ENCODE data around the gene NUTM2G.
"Not testable (repeated sequence)": the region's sequence is repeated elsewhere in the genome, so short reads cannot be mapped to it uniquely, and the experiment has no call there.

DNA sequence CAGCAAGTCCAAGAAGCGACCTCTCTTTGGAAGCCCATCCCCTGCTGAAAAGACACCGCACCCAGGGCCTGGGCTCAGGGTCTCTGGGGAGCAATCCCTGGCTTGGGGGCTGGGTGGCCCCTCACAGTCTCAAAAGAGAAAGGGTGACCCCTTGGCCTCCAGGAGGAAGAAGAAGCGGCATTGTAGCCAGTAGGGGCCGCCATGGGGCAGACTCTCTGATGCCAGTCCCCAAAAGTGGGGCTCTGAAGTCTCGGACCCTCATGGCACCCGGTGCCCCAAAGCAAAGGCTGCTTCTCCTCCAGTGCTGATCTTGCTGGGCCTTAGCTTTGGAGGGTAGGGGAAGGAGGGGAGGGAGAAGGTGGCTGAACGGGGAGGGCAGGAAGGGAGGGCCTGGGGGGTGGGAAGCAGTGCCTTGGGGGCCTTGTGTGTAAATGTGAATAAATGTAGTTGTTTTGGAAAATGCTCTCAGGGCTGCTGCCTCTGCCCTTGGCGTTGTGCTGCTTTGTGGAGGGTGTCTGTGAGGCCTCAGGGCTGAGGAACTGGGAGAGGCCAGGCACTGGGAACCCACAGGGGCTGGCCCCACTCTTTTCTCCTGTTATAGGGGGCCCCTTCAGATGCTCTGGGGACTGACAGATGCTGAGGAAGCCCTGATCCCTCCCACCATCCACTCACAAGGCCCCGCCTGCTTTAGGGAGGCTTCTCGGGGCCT, 10.5 kb downstream of the NUTM2G start:
- TF ChIP-seq, protein P1, sequence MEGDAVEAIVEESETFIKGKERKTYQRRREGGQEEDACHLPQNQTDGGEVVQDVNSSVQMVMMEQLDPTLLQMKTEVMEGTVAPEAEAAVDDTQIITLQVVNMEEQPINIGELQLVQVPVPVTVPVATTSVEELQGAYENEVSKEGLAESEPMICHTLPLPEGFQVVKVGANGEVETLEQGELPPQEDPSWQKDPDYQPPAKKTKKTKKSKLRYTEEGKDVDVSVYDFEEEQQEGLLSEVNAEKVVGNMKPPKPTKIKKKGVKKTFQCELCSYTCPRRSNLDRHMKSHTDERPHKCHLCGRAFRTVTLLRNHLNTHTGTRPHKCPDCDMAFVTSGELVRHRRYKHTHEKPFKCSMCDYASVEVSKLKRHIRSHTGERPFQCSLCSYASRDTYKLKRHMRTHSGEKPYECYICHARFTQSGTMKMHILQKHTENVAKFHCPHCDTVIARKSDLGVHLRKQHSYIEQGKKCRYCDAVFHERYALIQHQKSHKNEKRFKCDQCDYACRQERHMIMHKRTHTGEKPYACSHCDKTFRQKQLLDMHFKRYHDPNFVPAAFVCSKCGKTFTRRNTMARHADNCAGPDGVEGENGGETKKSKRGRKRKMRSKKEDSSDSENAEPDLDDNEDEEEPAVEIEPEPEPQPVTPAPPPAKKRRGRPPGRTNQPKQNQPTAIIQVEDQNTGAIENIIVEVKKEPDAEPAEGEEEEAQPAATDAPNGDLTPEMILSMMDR (IDR thresholded peaks at IDR 0.05) = not testable (repeated sequence)
- not testable (repeated sequence) for TF ChIP-seq POLR2A (IDR thresholded peaks at IDR 0.05)
